D721Med (cell line): ENCODE data around the gene MTHFD1.

Experiments
- DNase-seq: peaks from one replicate; pipeline ENCODE4 v3.0.0; 2011; ENCODE audit warnings: low spot score; ENCODE audit not compliant: insufficient read length
- FAIRE-seq: peaks from 2 replicates; lab custom pipeline; 2011; peaks lifted over from hg19 to GRCh38; lab: Jason Lieb, UNC
- CTCF ChIP-seq: IDR thresholded peaks from 2 replicates; pipeline ENCODE4 v1.5.1; 2012; ENCODE audit warnings: mild to moderate bottlenecking, control low read depth; ENCODE audit not compliant: insufficient read depth; ENCODE audit errors: missing control alignments

MTHFD1 gene

GRCh38 chr14:64474041-64474440 is 85.9 kb downstream of the MTHFD1 start:
- FAIRE-seq (no peak), DNase-seq (no peak)
- TF ChIP-seq CTCF = no peak

- no peak for FAIRE-seq
- no peak for DNase-seq
- no peak for TF ChIP-seq CTCF
These were observed 86.5 kb downstream of the MTHFD1 start for GRCh38 chr14:64474698-64475097.

GRCh38 chr14:64475585-64476273 is 87.6 kb downstream of the MTHFD1 start:
- no peak for TF ChIP-seq CTCF
- no peak for DNase-seq
- peak; percentile 6 for FAIRE-seq

- FAIRE-seq = no peak
- TF ChIP-seq CTCF = no peak
- DNase-seq = no peak
These were observed 88.3 kb downstream of the MTHFD1 start for GRCh38 chr14:64476438-64476837.

- TF ChIP-seq CTCF = peak; percentile 60
- peak; percentile 6 for FAIRE-seq
- DNase-seq = no peak
These were observed 90.6 kb downstream of the MTHFD1 start for GRCh38 chr14:64478634-64479250.

GRCh38 chr14:64488590-64489099 is 100.5 kb downstream of the MTHFD1 start:
- no peak for DNase-seq
- no peak for FAIRE-seq
- TF ChIP-seq CTCF = no peak

- TF ChIP-seq CTCF = no peak
- FAIRE-seq (no peak), DNase-seq (no peak)
These were observed 103.5 kb downstream of the MTHFD1 start for GRCh38 chr14:64491637-64492036.
